GM23248 (cell line): Measurements from ENCODE around the gene USP2. TPM values are rescaled to one million over a fixed set of nuclear protein-coding genes. Genes with fewer than 3 reads are reported as not detected.
A peak's percentile ranks its signal among the peaks of the same experiment; 100 is the strongest.

Experiments used
- DNase-seq: peaks from one replicate; pipeline ENCODE4 v3.0.0-alpha.2; 2015
- H2AFZ ChIP-seq: fragments of 200-600 bp; sonication (generic); 2 replicates; pipeline ENCODE4 v1.6.1; 2016; ENCODE audit warnings: antibody characterized with exemption
- H3F3A ChIP-seq: fragments of 200-600 bp; sonication (generic); 2 replicates; pipeline ENCODE4 v1.6.1; 2016; ENCODE audit warnings: mild to moderate bottlenecking, antibody characterized with exemption, mixed run types; ENCODE audit not compliant: insufficient read depth
- H3K27ac ChIP-seq: fragments of 200-600 bp; sonication (generic); 2 replicates; pipeline ENCODE4 v1.5.1; 2016; ENCODE audit warnings: mild to moderate bottlenecking
- H3K27me3 ChIP-seq: fragments of 200-600 bp; sonication (generic); replicated peaks from 2 replicates; pipeline ENCODE4 v1.6.1; 2016; ENCODE audit warnings: mild to moderate bottlenecking; ENCODE audit not compliant: insufficient read depth
- H3K36me3 ChIP-seq: fragments of 200-600 bp; sonication (generic); 2 replicates; pipeline ENCODE4 v1.6.1; 2016; ENCODE audit warnings: low read depth, mild to moderate bottlenecking
- H3K4me1 ChIP-seq: fragments of 200-600 bp; sonication (generic); 2 replicates; pipeline ENCODE4 v1.6.1; 2016; ENCODE audit warnings: mild to moderate bottlenecking; ENCODE audit not compliant: insufficient read depth
- H3K4me2 ChIP-seq: fragments of 200-600 bp; sonication (generic); one replicate; pipeline ENCODE4 v1.6.1; 2016; ENCODE audit warnings: mild to moderate bottlenecking; ENCODE audit not compliant: unreplicated experiment
- H3K4me3 ChIP-seq: fragments of 200-600 bp; sonication (generic); 2 replicates; pipeline ENCODE4 v1.5.1; 2016; ENCODE audit warnings: mild to moderate bottlenecking
- H3K79me2 ChIP-seq: fragments of 200-600 bp; sonication (generic); 2 replicates; pipeline ENCODE4 v1.6.1; 2016; ENCODE audit warnings: mild to moderate bottlenecking; ENCODE audit not compliant: insufficient read depth
- H3K9ac ChIP-seq: fragments of 200-600 bp; sonication (generic); 2 replicates; pipeline ENCODE4 v1.6.1; 2016; ENCODE audit warnings: mild to moderate bottlenecking
- H3K9me2 ChIP-seq: fragments of 200-600 bp; sonication (generic); 2 replicates; pipeline ENCODE4 v1.6.1; 2016; ENCODE audit warnings: mixed run types, mild to moderate bottlenecking, moderate library complexity; ENCODE audit not compliant: insufficient read depth
- H3K9me3 ChIP-seq: fragments of 200-600 bp; sonication (generic); one replicate; pipeline ENCODE4 v1.6.1; 2017; ENCODE audit warnings: low read depth
- H4K20me1 ChIP-seq: fragments of 200-600 bp; sonication (generic); 2 replicates; pipeline ENCODE4 v1.6.0; 2016; ENCODE audit not compliant: insufficient read depth
- EZH2 ChIP-seq: fragments of 200-600 bp; sonication (generic); IDR thresholded peaks from 2 replicates; pipeline ENCODE4 v1.6.1; 2018; ENCODE audit warnings: antibody characterized with exemption, mild to moderate bottlenecking; ENCODE audit not compliant: insufficient read depth, poor library complexity, severe bottlenecking
- EZH2phosphoT487 ChIP-seq: fragments of 200-600 bp; sonication (generic); IDR thresholded peaks from 2 replicates; pipeline ENCODE4 v1.6.1; 2018; ENCODE audit warnings: antibody characterized with exemption, moderate library complexity, mild to moderate bottlenecking, low read depth; ENCODE audit not compliant: insufficient read depth
- WGBS, 2 experiments: methylation state at CpG; one replicate each; pipeline ENCODE4 v1.1.6; 2015 to 2017; ENCODE audit warnings: low lambda C conversion rate in 2 of 2, low coverage in 1 of 2; ENCODE audit errors: missing lambda C conversion rate in 2 of 2; 5-methylcytosine and 5-hydroxymethylcytosine counted together
- in situ Hi-C: fragments of 300-500 bp; cut with MboI; formaldehyde crosslinking; loops from 2 replicates; pipeline ENCODE4 v1.15.0; 2020
- polyA plus RNA-seq: library from polyadenylated mRNA; unstranded; fragments of >200 nt; fragmentation: Nextera tagmentation; extraction: Ambion mirVana; gene quantifications from 2 replicates; pipeline ENCODE4 v1.2.1, GENCODE V29; 2016
- total RNA-seq: library from RNA; depleted of rRNA; stranded (reverse); fragments of >200 nt; shearing (Covaris generic); gene quantifications from 2 replicates; pipeline ENCODE4 v1.2.3, GENCODE V29; 2014

Gene USP2
- total and polyA plus RNA-seq, 2 experiments from 2014 or later: 0.33 TPM; not detected in 1

DNA sequence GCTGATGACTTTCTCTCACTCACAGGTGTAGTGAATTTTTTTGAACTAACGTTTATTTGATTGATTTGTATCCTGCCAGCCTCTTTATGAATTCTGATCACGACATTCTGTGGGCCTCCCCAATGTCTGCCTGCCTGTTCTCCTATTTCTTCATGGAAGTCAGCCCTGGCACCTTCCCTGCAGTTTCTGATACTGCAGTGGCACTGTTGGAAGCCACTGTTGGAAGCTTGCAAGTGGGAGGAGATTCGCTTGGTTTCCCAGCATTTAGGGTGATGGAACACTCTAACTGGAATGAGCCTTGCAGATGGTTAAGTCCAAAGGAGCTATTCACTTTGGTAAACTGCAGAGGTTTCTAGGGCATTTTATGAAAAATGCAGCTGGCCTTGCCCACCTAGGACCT is 42.8 kb upstream of the USP2 start:
- Histone ChIP-seq H3K9ac (no peak overlapping the region), H4K20me1 (no peaks in the 10 kb centered on the region; the same call in 1 of the 2 replicates), H3F3A (peaks cover 15% of the 10 kb centered on the region), H3K27me3 (no peaks in the 10 kb centered on the region), H3K4me1 (peaks cover 21% of the 10 kb centered on the region), H3K4me3 (no peak overlapping the region), H3K4me2 (no peak overlapping the region), H3K9me2 (no peaks in the 10 kb centered on the region), H2AFZ (no peak overlapping the region), H3K79me2 (peaks cover 40% of the 10 kb centered on the region), H3K36me3 (peaks cover 12% of the 10 kb centered on the region; the same call in 1 of the 2 replicates), H3K27ac (no peak overlapping the region), H3K9me3 (no peaks in the 10 kb centered on the region)
- in situ Hi-C loops: no loop called here
- no peak for DNase-seq
- TF ChIP-seq EZH2phosphoT487: no peak
- no peak for TF ChIP-seq EZH2
- WGBS, 2 experiments: 56 to 64% methylated on average over 3 of the region's 3 CpGs

DNA sequence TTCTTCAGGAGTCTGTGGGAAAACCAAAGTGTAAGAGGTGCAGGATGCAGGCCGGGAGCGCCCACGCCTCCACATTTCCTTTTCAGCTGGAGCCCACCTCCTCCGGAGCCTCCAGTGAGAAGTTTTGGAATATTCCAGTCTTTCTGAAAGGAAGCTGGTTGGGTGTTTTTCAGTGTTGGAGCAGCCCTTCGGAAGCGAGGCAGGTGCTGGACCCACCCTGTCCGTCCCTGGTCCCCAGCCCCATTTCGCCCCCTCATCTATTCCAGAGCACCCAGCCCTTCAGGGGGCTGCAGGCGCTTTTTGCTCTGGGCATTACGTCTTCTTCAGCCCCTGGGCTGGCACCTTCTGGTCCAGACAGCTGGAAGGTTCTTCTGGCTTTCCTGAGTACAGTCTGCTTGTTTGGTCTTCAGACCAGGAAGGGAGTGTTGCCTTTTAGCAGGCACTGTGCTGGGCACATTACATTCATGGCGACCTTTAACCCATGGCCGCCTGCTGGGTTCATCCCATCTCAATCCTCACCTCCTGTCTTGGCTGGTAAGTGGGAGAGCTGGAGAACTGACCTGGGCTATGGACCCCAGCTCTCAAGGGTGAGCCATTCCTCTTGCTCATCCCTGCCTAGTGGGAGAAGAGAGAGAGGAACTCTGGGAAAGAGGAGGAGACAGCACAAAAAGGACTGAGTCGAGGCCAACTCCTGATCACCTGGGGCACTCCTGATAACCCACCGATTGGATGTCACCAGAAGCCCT is 42.2 kb upstream of the USP2 start:
- Histone ChIP-seq H3K9me2 (no peaks in the 10 kb centered on the region), H3K9me3 (no peaks in the 10 kb centered on the region), H2AFZ (peak overlapping the region; percentile 76), H3K4me1 (peaks cover 27% of the 10 kb centered on the region), H4K20me1 (no peaks in the 10 kb centered on the region; the same call in 1 of the 2 replicates), H3K79me2 (peaks cover 45% of the 10 kb centered on the region), H3K9ac (peak overlapping the region; percentile 92), H3K36me3 (peaks cover 18% of the 10 kb centered on the region; the same call in 1 of the 2 replicates), H3K4me2 (peak overlapping the region; percentile 78), H3F3A (peaks cover 21% of the 10 kb centered on the region), H3K4me3 (peak overlapping the region; percentile 98), H3K27ac (peak overlapping the region; percentile 76), H3K27me3 (no peaks in the 10 kb centered on the region)
- DNase-seq: no peak
- TF ChIP-seq EZH2phosphoT487: no peak
- TF ChIP-seq EZH2: no peak
- 36 to 39% methylated on average over 14 of the region's 14 CpGs for WGBS, 2 experiments
- in situ Hi-C loops: no loop called here

DNA sequence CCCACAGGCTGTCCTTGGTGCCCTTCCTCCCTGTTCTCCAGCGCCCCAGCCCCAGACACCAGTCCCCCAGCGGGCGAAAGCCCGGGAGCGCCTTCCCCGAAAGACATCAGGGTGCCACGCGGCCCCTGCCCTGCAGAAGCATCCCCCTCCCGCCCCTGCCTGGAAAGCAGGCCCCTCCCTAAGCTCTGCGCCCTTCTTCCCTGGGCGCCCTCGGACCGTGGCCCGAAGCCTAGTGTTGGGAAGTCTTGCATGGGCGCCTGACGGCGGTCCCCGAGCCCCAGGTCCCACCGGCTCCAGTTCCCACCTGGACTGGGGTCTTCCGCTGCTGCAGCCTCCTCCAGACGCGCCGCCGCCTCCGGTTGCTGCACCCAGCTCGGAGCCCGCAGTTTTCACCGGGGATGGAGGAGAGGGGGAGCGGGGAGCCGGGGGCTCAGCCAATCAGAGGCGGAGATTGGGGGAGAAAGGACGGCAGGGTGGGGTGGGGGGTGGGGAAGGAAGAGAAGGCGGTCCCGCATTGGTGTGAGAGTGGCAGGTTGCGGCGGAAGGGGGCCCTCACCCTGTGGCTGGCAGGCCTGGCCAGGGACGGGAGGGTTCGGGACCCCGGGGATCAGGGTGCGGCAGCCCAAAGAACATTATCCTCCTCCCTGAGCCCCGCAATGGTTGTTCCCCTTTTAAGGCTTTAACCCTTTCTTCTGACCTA is 41.5 kb upstream of the USP2 start, which contains the start of gene THY1:
Gene THY1, minus strand, starts transcription at position 364 of the 700 bp plus-strand sequence. CDS start 2,267 bp downstream, outside the sequence.
- Histone ChIP-seq H3K4me3 (peak within 1 kb of the TSS; percentile 98), H3K4me2 (peak within 1 kb of the TSS; percentile 78), H3K27me3 (no peaks in the 10 kb centered on the region), H3K79me2 (peaks cover 45% of the 10 kb centered on the region), H2AFZ (peak within 1 kb of the TSS; percentile 76), H3K27ac (peak within 1 kb of the TSS; percentile 76), H3K4me1 (peaks cover 34% of the 10 kb centered on the region), H3K9me3 (no peaks in the 10 kb centered on the region), H3F3A (peaks cover 28% of the 10 kb centered on the region), H3K9ac (peak within 1 kb of the TSS; percentile 92), H3K36me3 (peaks cover 18% of the 10 kb centered on the region; the same call in 1 of the 2 replicates), H3K9me2 (no peaks in the 10 kb centered on the region), H4K20me1 (no peaks in the 10 kb centered on the region; the same call in 1 of the 2 replicates)
- 1 to 2% methylated on average over 23 to 41 of the region's 41 CpGs for WGBS, 2 experiments
- DNase-seq: peak; percentile 77
- in situ Hi-C loops: no loop called here
- no peak for TF ChIP-seq EZH2phosphoT487
- no peak for TF ChIP-seq EZH2

DNA sequence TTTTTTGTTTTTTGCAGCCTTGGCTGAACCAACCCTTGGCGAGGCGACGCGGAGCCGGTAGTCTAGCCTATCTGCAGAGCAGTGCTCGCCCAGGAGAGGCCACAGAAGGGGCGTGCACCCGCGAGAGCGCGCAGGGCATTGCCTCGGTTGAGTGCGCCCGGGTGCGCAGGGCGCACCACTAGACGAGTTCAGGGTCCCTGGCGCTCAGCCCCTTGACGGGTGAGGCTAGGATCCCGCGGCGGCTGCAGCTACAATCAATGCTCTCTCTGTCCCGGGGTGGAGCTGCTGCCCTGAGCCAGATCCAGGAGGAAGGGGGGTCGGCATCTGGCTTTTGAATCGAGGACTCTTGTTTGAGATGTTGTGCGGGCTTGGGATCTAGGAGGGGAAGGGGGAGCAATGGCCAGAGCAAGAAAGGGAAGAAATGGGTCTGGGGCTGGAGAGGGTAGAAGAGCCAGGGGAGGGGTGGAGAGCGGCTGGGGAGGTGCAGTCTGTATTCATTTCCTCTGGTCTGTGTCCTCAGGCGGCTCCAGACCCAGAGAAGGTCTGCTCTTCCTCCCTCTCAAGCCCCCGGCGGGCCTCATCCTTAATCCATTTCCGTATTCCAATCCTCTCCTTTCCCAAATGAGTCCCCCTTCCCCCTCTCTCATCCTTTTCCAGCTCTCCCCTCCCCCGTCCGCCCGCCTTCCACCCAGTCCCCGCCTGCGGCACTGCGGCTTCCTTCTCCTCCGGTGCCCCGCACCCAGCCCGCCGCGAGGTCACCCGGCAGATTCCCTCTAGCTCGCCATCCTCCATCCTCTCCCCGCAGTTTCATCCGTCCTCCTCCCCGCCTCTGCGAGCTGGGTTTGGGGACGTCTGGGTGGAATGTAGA is 40.7 kb upstream of the USP2 start:
- WGBS, 2 experiments: 0 to 1% methylated on average over 41 to 49 of the region's 49 CpGs
- peak overlapping the region; percentile 98 for H3K4me3 ChIP-seq
- TF ChIP-seq EZH2: no peak
- TF ChIP-seq EZH2phosphoT487: no peak
- H3K27ac ChIP-seq: peak overlapping the region; percentile 76
- H3F3A ChIP-seq: peaks cover 33% of the 10 kb centered on the region
- H3K27me3 ChIP-seq: no peaks in the 10 kb centered on the region
- H3K79me2 ChIP-seq: peaks cover 45% of the 10 kb centered on the region
- H3K9me2 ChIP-seq: no peaks in the 10 kb centered on the region
- peaks cover 40% of the 10 kb centered on the region for H3K4me1 ChIP-seq
- peak overlapping the region; percentile 76 for H2AFZ ChIP-seq
- H3K9ac ChIP-seq: peak overlapping the region; percentile 92
- H3K9me3 ChIP-seq: no peaks in the 10 kb centered on the region
- H3K4me2 ChIP-seq: peak overlapping the region; percentile 78
- H3K36me3 ChIP-seq: peaks cover 18% of the 10 kb centered on the region; the same call in 1 of the 2 replicates
- in situ Hi-C loops: no loop called here
- no peaks in the 10 kb centered on the region; the same call in 1 of the 2 replicates for H4K20me1 ChIP-seq
- peak; percentile 73 for DNase-seq
